H9 (cell line): Measurements from ENCODE around the gene C19orf25. TPM values are rescaled to one million over a fixed set of nuclear protein-coding genes. Genes with fewer than 3 reads are reported as not detected.

Source experiments
- DNase-seq: peaks from one replicate; pipeline ENCODE4 v3.0.0-alpha.2; 2017
- H2AFZ ChIP-seq: one replicate; pipeline ENCODE4 v1.6.1; 2013; ENCODE audit warnings: mild to moderate bottlenecking, low read length, control low read depth, moderate library complexity
- H2AK5ac ChIP-seq: 2 replicates; pipeline ENCODE4 v1.6.1; 2013; ENCODE audit warnings: low read length, control low read depth, mixed read lengths; ENCODE audit not compliant: insufficient read length
- H2BK120ac ChIP-seq: one replicate; pipeline ENCODE4 v1.6.1; 2013; ENCODE audit warnings: low read depth, mild to moderate bottlenecking, low read length, control low read depth, inconsistent platforms; ENCODE audit not compliant: poor library complexity, severe bottlenecking
- H2BK12ac ChIP-seq: 2 replicates; pipeline ENCODE4 v1.6.1; 2013; ENCODE audit warnings: low read length, control low read depth, mixed read lengths, low read depth; ENCODE audit not compliant: insufficient read length
- H2BK15ac ChIP-seq: 2 replicates; pipeline ENCODE4 v1.6.1; 2013; ENCODE audit warnings: low read depth, low read length, control low read depth
- H2BK20ac ChIP-seq: one replicate; pipeline ENCODE4 v1.6.1; 2013; ENCODE audit warnings: low read depth, mild to moderate bottlenecking, low read length, control low read depth, inconsistent platforms; ENCODE audit not compliant: poor library complexity, severe bottlenecking
- H2BK5ac ChIP-seq: 2 replicates; pipeline ENCODE4 v1.6.1; 2013; ENCODE audit warnings: low read length, control low read depth, mixed read lengths; ENCODE audit not compliant: insufficient read length
- H3K14ac ChIP-seq: 2 replicates; pipeline ENCODE4 v1.6.1; 2013; ENCODE audit warnings: low read length, control low read depth; ENCODE audit not compliant: insufficient read depth
- H3K18ac ChIP-seq: 2 replicates; pipeline ENCODE4 v1.6.1; 2013; ENCODE audit warnings: low read depth, mild to moderate bottlenecking, mixed read lengths, low read length, control low read depth; ENCODE audit not compliant: insufficient read length
- H3K23ac ChIP-seq: 2 replicates; pipeline ENCODE4 v1.6.1; 2013; ENCODE audit warnings: low read length, control low read depth, mixed read lengths, low read depth; ENCODE audit not compliant: insufficient read length
- H3K23me2 ChIP-seq: 2 replicates; pipeline ENCODE4 v1.6.1; 2013; ENCODE audit warnings: low read depth, mild to moderate bottlenecking, mixed read lengths, low read length, control low read depth; ENCODE audit not compliant: insufficient read length, poor library complexity, severe bottlenecking
- H3K27ac ChIP-seq: 2 replicates; pipeline ENCODE4 v1.5.1; 2013; ENCODE audit warnings: low read length, control low read depth, mixed read lengths, low read depth; ENCODE audit not compliant: insufficient read length
- H3K27me3 ChIP-seq: 2 replicates; pipeline ENCODE4 v1.6.1; 2013; ENCODE audit warnings: low read length, control low read depth, inconsistent platforms; ENCODE audit not compliant: insufficient read depth
- H3K4ac ChIP-seq: 2 replicates; pipeline ENCODE4 v1.6.1; 2013; ENCODE audit warnings: low read depth, mild to moderate bottlenecking, control low read depth, inconsistent platforms, low read length, moderate library complexity
- H3K4me1 ChIP-seq: 2 replicates; pipeline ENCODE4 v1.6.1; 2013; ENCODE audit warnings: low read length, control low read depth, inconsistent platforms; ENCODE audit not compliant: insufficient read depth
- H3K4me2 ChIP-seq: 2 replicates; pipeline ENCODE4 v1.6.1; 2013; ENCODE audit warnings: low read length, control low read depth, mixed read lengths; ENCODE audit not compliant: insufficient read length, insufficient read depth
- H3K56ac ChIP-seq: 2 replicates; pipeline ENCODE4 v1.6.1; 2013; ENCODE audit warnings: low read depth, mild to moderate bottlenecking, mixed read lengths, low read length, control low read depth; ENCODE audit not compliant: insufficient read length
- H3K79me1 ChIP-seq: 2 replicates; pipeline ENCODE4 v1.6.1; 2013; ENCODE audit warnings: low read depth, mild to moderate bottlenecking, moderate library complexity, low read length, control low read depth, inconsistent platforms; ENCODE audit not compliant: insufficient read depth, poor library complexity, severe bottlenecking
- H3K79me2 ChIP-seq: 2 replicates; pipeline ENCODE4 v1.6.1; 2013; ENCODE audit warnings: low read length, control low read depth, inconsistent platforms; ENCODE audit not compliant: insufficient read depth
- H3K9ac ChIP-seq: 2 replicates; pipeline ENCODE4 v1.6.1; 2013; ENCODE audit warnings: low read length, control low read depth, mixed read lengths; ENCODE audit not compliant: insufficient read length; ENCODE audit errors: extremely low read depth
- H3K9me3 ChIP-seq: one replicate; pipeline ENCODE4 v1.6.1; 2013; ENCODE audit warnings: low read depth, low read length, inconsistent platforms; ENCODE audit not compliant: control insufficient read depth
- H3T11ph ChIP-seq: one replicate; pipeline ENCODE4 v1.6.1; 2013; ENCODE audit warnings: mild to moderate bottlenecking, low read length, control low read depth, inconsistent platforms
- H4K20me1 ChIP-seq: one replicate; pipeline ENCODE4 v1.6.1; 2013; ENCODE audit not compliant: control insufficient read depth, insufficient read length, insufficient read depth
- H4K5ac ChIP-seq: 2 replicates; pipeline ENCODE4 v1.6.1; 2013; ENCODE audit warnings: low read depth, mild to moderate bottlenecking, mixed read lengths, low read length, control low read depth; ENCODE audit not compliant: insufficient read length
- H4K8ac ChIP-seq: replicated peaks from 2 replicates; pipeline ENCODE4 v1.6.1; 2013; ENCODE audit warnings: low read length, control low read depth, mixed read lengths, low read depth; ENCODE audit not compliant: insufficient read length
- H4K91ac ChIP-seq: 2 replicates; pipeline ENCODE4 v1.6.1; 2013; ENCODE audit warnings: low read depth, mild to moderate bottlenecking, moderate library complexity, mixed read lengths, low read length, control low read depth; ENCODE audit not compliant: insufficient read length
- H3K27ac Mint-ChIP-seq, 3 experiments: 2 replicates in 2 of 3; 3 replicates in 1 of 3; pipeline ENCODE4 v1.8.0; 2020 to 2021; ENCODE audit warnings: mixed read lengths in 3 of 3, mild to moderate bottlenecking in 1 of 3, moderate library complexity in 1 of 3
- H3K27me3 Mint-ChIP-seq: 2 replicates; pipeline ENCODE4 v1.8.0; 2021; ENCODE audit warnings: low read depth, mild to moderate bottlenecking, moderate library complexity, mixed read lengths
- H3K36me3 Mint-ChIP-seq, 3 experiments: 2 replicates in 2 of 3; 3 replicates in 1 of 3; pipeline ENCODE4 v1.8.0; 2020 to 2021; ENCODE audit warnings: low read depth in 3 of 3, mixed read lengths in 3 of 3; ENCODE audit not compliant: insufficient read depth in 1 of 3
- H3K4me1 Mint-ChIP-seq, 2 experiments: 2 replicates each; pipeline ENCODE4 v1.8.0; 2020; ENCODE audit warnings: mixed read lengths in 2 of 2
- H3K4me3 Mint-ChIP-seq, 2 experiments: 2 replicates in 1 of 2; 3 replicates in 1 of 2; pipeline ENCODE4 v1.8.0; 2020 to 2021; ENCODE audit warnings: mild to moderate bottlenecking in 2 of 2, mixed read lengths in 2 of 2, moderate library complexity in 1 of 2
- H3K9me3 Mint-ChIP-seq, 2 experiments: 2 replicates in 1 of 2; 3 replicates in 1 of 2; pipeline ENCODE4 v1.8.0; 2020; ENCODE audit warnings: mild to moderate bottlenecking in 2 of 2, mixed read lengths in 2 of 2, moderate library complexity in 1 of 2
- CTCF ChIP-seq: fragments of 200-600 bp; sonication (generic); conservative IDR thresholded peaks from 3 replicates; pipeline ENCODE4 v1.8.0; 2021; ENCODE audit warnings: antibody characterized with exemption, mild to moderate bottlenecking
- WGBS: extraction: QIAGEN DNeasy Blood & Tissue Kit; methylation state at CpG from one replicate; pipeline ENCODE4 v1.1.7; 2013; ENCODE audit warnings: missing lambda C conversion rate, low lambda C conversion rate, mixed read lengths; ENCODE audit not compliant: insufficient read length; ENCODE audit errors: extremely low coverage; 5-methylcytosine and 5-hydroxymethylcytosine counted together
- total RNA-seq: library from RNA; stranded (reverse); gene quantifications from 2 replicates; pipeline ENCODE4 v1.2.1, GENCODE V29; 2021

C19orf25 gene
- total RNA-seq, 1 experiment from 2014 or later, result 36.8 TPM

GRCh38 chr19:1490311-1491113 lies 11.5 kb upstream of the C19orf25 start, which contains the start of gene PCSK4:
Gene PCSK4, minus strand, starts transcription at chr19:1490350. Its CDS starts 4 bp downstream, at chr19:1490346.
- Mint-ChIP-seq H3K27ac (peak within 1 kb of the TSS in 2 of 3 experiments; percentile 94 to 97; a peak in 4 of 7 replicates), H3K36me3 (no peaks in the 10 kb centered on the region; a peak in 1 of 7 replicates), H3K9me3 (no peaks in the 10 kb centered on the region; a peak in 1 of 5 replicates), H3K27me3 (peaks cover 41% of the 10 kb centered on the region), H3K4me1 (peaks cover 4 to 13% of the 10 kb centered on the region in 2 experiments), H3K4me3 (peak within 1 kb of the TSS; percentile 81 to 92)
- Histone ChIP-seq H3K56ac (no peak within 1 kb of the TSS), H3K14ac (peak within 1 kb of the TSS; percentile 1; the same call in 1 of the 2 replicates), H3K9ac (no peak within 1 kb of the TSS), H2AFZ (no peak within 1 kb of the TSS), H2BK12ac (no peak within 1 kb of the TSS), H4K8ac (no peak within 1 kb of the TSS), H3K27me3 (peaks cover 3% of the 10 kb centered on the region; the same call in 1 of the 2 replicates), H2AK5ac (no peak within 1 kb of the TSS), H3K18ac (no peak within 1 kb of the TSS), H3K23me2 (peaks cover 9% of the 10 kb centered on the region), H3K4me2 (peak within 1 kb of the TSS; percentile 32), H2BK15ac (no peak within 1 kb of the TSS), H3K4me1 (no peaks in the 10 kb centered on the region), H3K79me1 (no peaks in the 10 kb centered on the region), H3K27ac (no peak within 1 kb of the TSS), H4K5ac (no peak within 1 kb of the TSS), H3K23ac (no peak within 1 kb of the TSS), H3T11ph (no peak within 1 kb of the TSS), H2BK20ac (no peak within 1 kb of the TSS), H3K9me3 (no peaks in the 10 kb centered on the region), H2BK120ac (no peak within 1 kb of the TSS), H4K91ac (no peak within 1 kb of the TSS), H3K79me2 (no peaks in the 10 kb centered on the region), H2BK5ac (no peak within 1 kb of the TSS), H4K20me1 (no peaks in the 10 kb centered on the region), H3K4ac (no peak within 1 kb of the TSS)
- no CpG with 5 or more reads among the region's 74 CpGs for WGBS
- peak; percentile 99 for DNase-seq
- TF ChIP-seq CTCF, result no peak
